Activated effector memory CD4-positive, alpha-beta T cell treated with Interleukin-2 at 50 U/mL for 16 hours (primary cell): ENCODE measurements around the gene GOLGA8K.
"Not testable (repeated sequence)": the region's sequence is repeated elsewhere in the genome, so short reads cannot be mapped to it uniquely, and the experiment has no call there.

ENCODE experiments used
- DNase-seq: peaks from one replicate; pipeline ENCODE4 v3.0.0-alpha.2; 2020

Gene GOLGA8K

GRCh38 chr15:32403192-32403591 lies at the start of gene GOLGA8K:
TSS of gene GOLGA8K (minus strand) at chr15:32403292. CDS start at chr15:32403194, 98 bp downstream.
- not testable (repeated sequence) for DNase-seq

- DNase-seq, result not testable (repeated sequence)
Measured at GRCh38 chr15:32440445-32440977, 37.4 kb upstream of the GOLGA8K start.

- DNase-seq, result not testable (repeated sequence)
Measured at GRCh38 chr15:32434102-32434963, 31.2 kb upstream of the GOLGA8K start.

GRCh38 chr15:32427635-32428034 lies 24.5 kb upstream of the GOLGA8K start:
- DNase-seq, result not testable (repeated sequence)

- not testable (repeated sequence) for DNase-seq
Measured at GRCh38 chr15:32426511-32426910, 23.4 kb upstream of the GOLGA8K start.

GRCh38 chr15:32407903-32408302 lies 4.8 kb upstream of the GOLGA8K start:
- not testable (repeated sequence) for DNase-seq

GRCh38 chr15:32396522-32396921 lies 6.6 kb downstream of the GOLGA8K start:
- not testable (repeated sequence) for DNase-seq

- DNase-seq, result not testable (repeated sequence)
Measured at GRCh38 chr15:32394745-32395144, 8.3 kb downstream of the GOLGA8K start.

GRCh38 chr15:32388050-32388648 lies 14.9 kb downstream of the GOLGA8K start:
- DNase-seq, result not testable (repeated sequence)

GRCh38 chr15:32385823-32386495 lies 17.1 kb downstream of the GOLGA8K start:
- not testable (repeated sequence) for DNase-seq

GRCh38 chr15:32374185-32374584 lies 28.9 kb downstream of the GOLGA8K start:
- not testable (repeated sequence) for DNase-seq

- DNase-seq, result not testable (repeated sequence)
Measured at GRCh38 chr15:32373707-32374106, 29.4 kb downstream of the GOLGA8K start.

- DNase-seq, result not testable (repeated sequence)
Measured at GRCh38 chr15:32372075-32372474, 31.0 kb downstream of the GOLGA8K start.

GRCh38 chr15:32370526-32370925 lies 32.6 kb downstream of the GOLGA8K start:
- not testable (repeated sequence) for DNase-seq

GRCh38 chr15:32370064-32370463 lies 33.0 kb downstream of the GOLGA8K start:
- not testable (repeated sequence) for DNase-seq

- DNase-seq, result not testable (repeated sequence)
Measured at GRCh38 chr15:32366492-32366891, 36.6 kb downstream of the GOLGA8K start.

- not testable (repeated sequence) for DNase-seq
Measured at GRCh38 chr15:32365955-32366354, 37.1 kb downstream of the GOLGA8K start.

GRCh38 chr15:32364944-32365343 lies 38.1 kb downstream of the GOLGA8K start:
- not testable (repeated sequence) for DNase-seq

GRCh38 chr15:32363449-32363848 lies 39.6 kb downstream of the GOLGA8K start:
- DNase-seq, result not testable (repeated sequence)

GRCh38 chr15:32361662-32362061 lies 41.4 kb downstream of the GOLGA8K start:
- not testable (repeated sequence) for DNase-seq

GRCh38 chr15:32358462-32358861 lies 44.6 kb downstream of the GOLGA8K start:
- not testable (repeated sequence) for DNase-seq

GRCh38 chr15:32356909-32357308 lies 46.2 kb downstream of the GOLGA8K start:
- DNase-seq, result not testable (repeated sequence)

- not testable (repeated sequence) for DNase-seq
Measured at GRCh38 chr15:32352748-32353147, 50.3 kb downstream of the GOLGA8K start.
